K562 (cell line): ENCODE results near the gene BCR. TPM values are rescaled to one million over a fixed set of nuclear protein-coding genes. Genes with fewer than 3 reads are reported as not detected.

Source experiments
- ATAC-seq: fragments of 200-7000 bp; cut with Tn5 transposase; 3 replicates; pipeline ENCODE4 v1.9.1; 2020; ENCODE audit warnings: moderate library complexity
- BruUV-seq: library from RNA; stranded (reverse); fragments of 400-500 nt; replicated peaks from 2 replicates; lab custom pipeline; 2021; lab: Mats Ljungman, UMichigan
- CTCF ChIA-PET: fragments of 300-600 bp; formaldehyde crosslinking; extraction: SDS; loops from one replicate; lab custom pipeline; 2021; ENCODE audit warnings: low intra/inter-chr PET ratio; lab: Yijun Ruan, JAX
- POLR2A ChIA-PET: fragments of 300-600, 350-650 bp; sonication (Branson Sonifier 250); formaldehyde crosslinking; extraction: SDS; loops from one replicate; lab custom pipeline; 2021; ENCODE audit warnings: antibody characterized with exemption, inconsistent platforms; lab: Yijun Ruan, JAX
- DNase-seq, 4 experiments: peaks; one replicate each; pipeline versions ENCODE4 v3.0.0 to v3.0.0-alpha.2; 2011 to 2018; ENCODE audit warnings: low spot score in 3 of 4, mixed read lengths in 3 of 4; ENCODE audit errors: extremely low read depth in 1 of 4
- FAIRE-seq: peaks from 2 replicates; lab custom pipeline; 2011; peaks lifted over from hg19 to GRCh38; lab: Jason Lieb, UNC
- H2AFZ ChIP-seq: 2 replicates; pipeline ENCODE4 v1.6.0; 2011; ENCODE audit warnings: low read depth, low read length, control low read depth, inconsistent platforms
- H3K27ac ChIP-seq: fragments of 200-600 bp; 3 replicates; pipeline ENCODE4 v1.8.0; 2011; ENCODE audit warnings: low read depth, mild to moderate bottlenecking, control low read depth, inconsistent platforms, low read length, moderate library complexity, mixed read lengths; ENCODE audit errors: extremely low read depth
- H3K27me3 ChIP-seq, 2 experiments: fragments of 300-600 bp in 1 of 2; 2 replicates in 1 of 2; 3 replicates in 1 of 2; pipeline versions ENCODE4 v1.6.0 to v1.8.0; 2011; ENCODE audit warnings: inconsistent platforms in 2 of 2, low read length in 2 of 2, mild to moderate bottlenecking in 1 of 2, mixed read lengths in 1 of 2, moderate library complexity in 1 of 2; ENCODE audit not compliant: control insufficient read depth in 2 of 2, insufficient read depth in 2 of 2
- H3K36me3 ChIP-seq: fragments of 300-600 bp; 3 replicates; pipeline ENCODE4 v1.8.0; 2011; ENCODE audit warnings: mild to moderate bottlenecking, low read length, inconsistent platforms; ENCODE audit not compliant: control insufficient read depth, insufficient read depth
- H3K4me1 ChIP-seq, 2 experiments: fragments of 200-600 bp in 1 of 2; replicated peaks in 1 of 2; 2 replicates in 1 of 2; 3 replicates in 1 of 2; pipeline versions ENCODE4 v1.5.1 to v1.8.0; 2011; ENCODE audit warnings: inconsistent platforms in 2 of 2, low read length in 2 of 2, mild to moderate bottlenecking in 1 of 2, mixed read lengths in 1 of 2, moderate library complexity in 1 of 2; ENCODE audit not compliant: control insufficient read depth in 2 of 2, insufficient read depth in 2 of 2
- H3K4me2 ChIP-seq: 2 replicates; pipeline ENCODE4 v1.6.1; 2011; ENCODE audit warnings: low read length, control low read depth, inconsistent platforms, mixed read lengths; ENCODE audit not compliant: insufficient read depth
- H3K4me3 ChIP-seq: fragments of 200-600 bp; sonication (generic), shearing (Covaris generic); 2 replicates; pipeline ENCODE4 v1.5.1; 2016; ENCODE audit warnings: control low read depth, inconsistent platforms
- H3K79me2 ChIP-seq: fragments of 200-600 bp; 3 replicates; pipeline ENCODE4 v1.8.0; 2011; ENCODE audit warnings: low read length, inconsistent platforms; ENCODE audit not compliant: control insufficient read depth, insufficient read depth
- H3K9ac ChIP-seq, 2 experiments: 2 replicates each; pipeline versions ENCODE4 v1.6.0 to v1.6.1; 2011; ENCODE audit warnings: low read depth in 2 of 2, low read length in 2 of 2, control low read depth in 1 of 2, inconsistent platforms in 1 of 2, mild to moderate bottlenecking in 1 of 2, mixed read lengths in 1 of 2; ENCODE audit not compliant: insufficient read depth in 1 of 2
- H3K9me1 ChIP-seq: one replicate; pipeline ENCODE4 v1.6.0; 2011; ENCODE audit warnings: inconsistent platforms, mild to moderate bottlenecking, low read length, moderate library complexity; ENCODE audit not compliant: control insufficient read depth, insufficient read depth
- H3K9me3 ChIP-seq: replicated peaks from 2 replicates; pipeline ENCODE4 v1.5.1; 2011; ENCODE audit warnings: low read depth, low read length, inconsistent platforms; ENCODE audit not compliant: control insufficient read depth, insufficient read depth
- H4K20me1 ChIP-seq: replicated peaks from 2 replicates; pipeline ENCODE4 v1.6.1; 2011; ENCODE audit warnings: low read length, inconsistent platforms, mixed read lengths; ENCODE audit not compliant: control insufficient read depth, insufficient read depth
- ATF7 ChIP-seq: fragments of 450-650 bp; IDR thresholded peaks from 2 replicates; pipeline ENCODE4 v1.7.1; 2014; ENCODE audit warnings: mild to moderate bottlenecking, moderate library complexity
- CBFA2T2 ChIP-seq: fragments of 450-650 bp; conservative IDR thresholded peaks from 2 replicates; pipeline ENCODE4 v1.6.1; 2017; ENCODE audit warnings: mild to moderate bottlenecking
- CBFA2T3 ChIP-seq: fragments of 450-650 bp; IDR thresholded peaks from 2 replicates; pipeline ENCODE4 v1.6.1; 2017
- ESRRB ChIP-seq: fragments of 250-450 bp; sonication (Bioruptor Pico); IDR thresholded peaks from 2 replicates; pipeline ENCODE4 v1.5.0; 2020; ENCODE audit warnings: mild to moderate bottlenecking, moderate library complexity, borderline replicate concordance
- IFI16 ChIP-seq: fragments of 250-450 bp; sonication (Bioruptor Pico); IDR thresholded peaks from 2 replicates; pipeline ENCODE4 v2.1.2; 2022; ENCODE audit warnings: mild to moderate bottlenecking, inconsistent platforms
- MAFG ChIP-seq: fragments of 450-650 bp; conservative IDR thresholded peaks from 2 replicates; pipeline ENCODE4 v1.6.1; 2016; ENCODE audit warnings: missing genetic modification characterization, missing compliant biosample characterization
- RB1 ChIP-seq: fragments of 450-650 bp; IDR thresholded peaks from 2 replicates; pipeline ENCODE4 v1.6.1; 2017; ENCODE audit warnings: low read depth, mild to moderate bottlenecking
- ZC3H11A ChIP-seq: IDR thresholded peaks from 2 replicates; pipeline ENCODE4 v1.6.1; 2012; ENCODE audit warnings: low read depth, low read length, improper control_type of control experiment
- ZNF592 ChIP-seq: fragments of 450-650 bp; IDR thresholded peaks from 2 replicates; pipeline ENCODE4 v1.6.1; 2017; ENCODE audit warnings: antibody characterized with exemption, mild to moderate bottlenecking
- WGBS: fragments of 100-300 bp; shearing (Covaris generic); methylation state at CpG from one replicate; pipeline ENCODE4 v1.1.6; 2016; ENCODE audit warnings: low coverage, mixed read lengths; ENCODE audit not compliant: insufficient coverage; ENCODE audit errors: missing lambda C conversion rate; 5-methylcytosine and 5-hydroxymethylcytosine counted together
- in situ Hi-C: fragments of 300-500 bp; cut with MboI; formaldehyde crosslinking; loops from 4 replicates; pipeline ENCODE4 v1.15.0; 2018; ENCODE audit warnings: inconsistent platforms, mixed read lengths
- intact Hi-C: fragments of 100-400 bp; cut with micrococcal nuclease; formaldehyde crosslinking; loops from 2 replicates; pipeline ENCODE4 v1.14.2; 2022
- polyA plus RNA-seq, 8 experiments: library from polyadenylated mRNA; depleted of rRNA in 4 of 8; stranded (reverse) in 5 of 8; unstranded in 3 of 8; fragments of >200 nt; fragmentation: Nextera tagmentation in 2 of 8; fragmentation: Illumina TruSeq in 1 of 8; extraction: Ambion mirVana in 2 of 8; extraction: Trizol in 1 of 8; gene quantifications; 2 replicates each; pipeline versions ENCODE4 v1.2.1 to v1.2.3, GENCODE V29; 2011 to 2014; ENCODE audit warnings: inconsistent platforms in 1 of 8, missing spikeins in 1 of 8
- total RNA-seq, 7 experiments: library from RNA; depleted of rRNA in 6 of 7; stranded (reverse); fragments of >200 nt in 6 of 7; fragmentation: Illumina TruSeq in 2 of 7; extraction: Trizol in 2 of 7; gene quantifications; 2 replicates each; pipeline versions ENCODE4 v1.2.1 to v1.2.3, GENCODE V29; 2011 to 2021; ENCODE audit warnings: low replicate concordance in 1 of 7
- TF ChIP-seq, protein P1 (sequence below): fragments of 450-650 bp; IDR thresholded peaks from 2 replicates; pipeline ENCODE4 v1.6.1; 2018; ENCODE audit warnings: mild to moderate bottlenecking, low read depth; ENCODE audit not compliant: partially characterized antibody
- TF ChIP-seq, protein P2 (sequence below): fragments of 450-650 bp; formaldehyde crosslinking; IDR thresholded peaks from 2 replicates; pipeline ENCODE4 v1.4.0; 2020; ENCODE audit warnings: mild to moderate bottlenecking, mixed read lengths

The BCR gene
- total and polyA plus RNA-seq, 9 of the 15 experiments (the other 6 are each of a cell fraction or from before 2014, with no cell fraction given), result 0.41 to 150 (median 45.6) TPM

DNA sequence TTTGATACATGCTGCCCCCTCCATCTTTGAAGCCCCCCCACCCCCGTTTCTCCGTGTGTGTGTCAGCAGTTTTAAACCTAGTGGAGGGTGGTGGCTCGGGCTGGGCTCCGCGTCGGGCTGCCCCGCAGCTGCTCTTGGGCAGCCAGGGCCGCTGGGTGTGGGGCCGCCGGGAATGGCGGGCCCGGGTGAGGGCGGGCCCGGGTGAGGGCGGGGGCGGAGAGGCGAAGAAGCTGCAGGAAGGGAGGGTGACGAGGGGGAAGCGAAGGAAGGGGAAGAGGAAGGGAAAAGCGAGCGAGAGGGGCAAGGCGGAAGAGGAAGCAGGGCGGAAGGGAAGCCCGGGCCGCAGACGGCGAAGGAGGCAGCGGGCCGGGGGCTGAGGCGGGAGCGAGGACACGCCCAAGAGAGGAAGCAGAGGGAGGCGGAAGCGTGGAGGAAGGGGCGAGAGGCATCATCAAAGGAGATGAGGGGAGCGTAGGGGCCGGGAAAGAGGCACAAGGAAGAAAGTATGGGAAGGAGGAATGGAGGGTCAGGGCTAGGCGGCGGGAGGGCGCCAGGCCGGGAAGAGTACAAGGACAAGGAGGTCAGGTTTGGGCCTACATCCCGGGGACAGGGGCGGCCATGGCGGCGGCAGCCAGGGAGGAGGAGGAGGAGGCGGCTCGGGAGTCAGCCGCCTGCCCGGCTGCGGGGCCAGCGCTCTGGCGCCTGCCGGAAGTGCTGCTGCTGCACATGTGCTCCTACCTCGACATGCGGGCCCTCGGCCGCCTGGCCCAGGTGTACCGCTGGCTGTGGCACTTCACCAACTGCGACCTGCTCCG is 82.4 kb downstream of the BCR start (continued):
- TF ChIP-seq, protein P1, sequence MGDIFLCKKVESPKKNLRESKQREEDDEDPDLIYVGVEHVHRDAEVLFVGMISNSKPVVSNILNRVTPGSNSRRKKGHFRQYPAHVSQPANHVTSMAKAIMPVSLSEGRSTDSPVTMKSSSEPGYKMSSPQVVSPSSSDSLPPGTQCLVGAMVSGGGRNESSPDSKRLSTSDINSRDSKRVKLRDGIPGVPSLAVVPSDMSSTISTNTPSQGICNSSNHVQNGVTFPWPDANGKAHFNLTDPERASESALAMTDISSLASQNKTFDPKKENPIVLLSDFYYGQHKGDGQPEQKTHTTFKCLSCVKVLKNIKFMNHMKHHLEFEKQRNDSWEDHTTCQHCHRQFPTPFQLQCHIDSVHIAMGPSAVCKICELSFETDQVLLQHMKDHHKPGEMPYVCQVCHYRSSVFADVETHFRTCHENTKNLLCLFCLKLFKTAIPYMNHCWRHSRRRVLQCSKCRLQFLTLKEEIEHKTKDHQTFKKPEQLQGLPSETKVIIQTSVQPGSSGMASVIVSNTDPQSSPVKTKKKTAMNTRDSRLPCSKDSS, result no peak
- no peak for TF ChIP-seq CBFA2T3
- peak; percentile 38; the same call in 1 of the 2 replicates for TF ChIP-seq RB1
- TF ChIP-seq MAFG, result no peak
- no peak; the same call in 1 of the 2 replicates for TF ChIP-seq CBFA2T2

GRCh38 chr22:23263651-23264555 is 83.6 kb downstream of the BCR start:
- peak; percentile 7 for ATAC-seq
- Histone ChIP-seq H4K20me1 (peaks cover 41% of the 10 kb centered on the region), H3K36me3 (peaks cover 88% of the 10 kb centered on the region), H3K4me1 (peaks cover 0 to 35% of the 10 kb centered on the region in 2 experiments; a peak in 1 of 5 replicates), H3K9ac (peak overlapping the region in 1 of 2 experiments; percentile 27; a peak in 1 of 4 replicates), H3K4me3 (no peak overlapping the region), H3K79me2 (no peaks in the 10 kb centered on the region), H2AFZ (no peak overlapping the region), H3K9me1 (peaks cover 12% of the 10 kb centered on the region), H3K9me3 (no peaks in the 10 kb centered on the region), H3K27ac (no peak overlapping the region), H3K4me2 (no peak overlapping the region), H3K27me3 (no peaks in the 10 kb centered on the region)
- in situ Hi-C loops (no loop called here), intact Hi-C loops (no loop called here)
- CTCF ChIA-PET, result no interaction called here
- WGBS, result 91% methylated on average over 20 of the region's 20 CpGs
- POLR2A ChIA-PET, result interaction anchor here (0.5 to 11.2 kb wide), 14 partner anchors 8 to 545 kb away, joined by 3 to 193 read pairs (median 4); partner anchors contain the start of gene RAB36
- BruUV-seq, result no TSS peak
- FAIRE-seq, result no peak
- DNase-seq, result peak in 2 of 4 experiments; percentile 58 to 60
- TF ChIP-seq ATF7 (no peak), ZC3H11A (no peak), ESRRB (CRISPR knock-in tag) (no peak), IFI16 (CRISPR knock-in tag) (no peak), ZNF592 (no peak)
- TF ChIP-seq, protein P2, sequence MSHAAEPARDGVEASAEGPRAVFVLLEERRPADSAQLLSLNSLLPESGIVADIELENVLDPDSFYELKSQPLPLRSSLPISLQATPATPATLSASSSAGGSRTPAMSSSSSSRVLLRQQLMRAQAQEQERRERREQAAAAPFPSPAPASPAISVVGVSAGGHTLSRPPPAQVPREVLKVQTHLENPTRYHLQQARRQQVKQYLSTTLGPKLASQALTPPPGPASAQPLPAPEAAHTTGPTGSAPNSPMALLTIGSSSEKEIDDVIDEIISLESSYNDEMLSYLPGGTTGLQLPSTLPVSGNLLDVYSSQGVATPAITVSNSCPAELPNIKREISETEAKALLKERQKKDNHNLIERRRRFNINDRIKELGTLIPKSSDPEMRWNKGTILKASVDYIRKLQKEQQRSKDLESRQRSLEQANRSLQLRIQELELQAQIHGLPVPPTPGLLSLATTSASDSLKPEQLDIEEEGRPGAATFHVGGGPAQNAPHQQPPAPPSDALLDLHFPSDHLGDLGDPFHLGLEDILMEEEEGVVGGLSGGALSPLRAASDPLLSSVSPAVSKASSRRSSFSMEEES (CRISPR knock-in tag), result no peak
